Omental fat pad (tissue), 4 donors: ENCODE results near the gene MAGI1. TPM values are rescaled to one million over a fixed set of nuclear protein-coding genes. Genes with fewer than 3 reads are reported as not detected.

Experiments
- ATAC-seq: fragments of 150-250 bp; one replicate; pipeline ENCODE4 v1.9.1; 2016; ENCODE audit warnings: mild to moderate bottlenecking, moderate library complexity; ENCODE audit not compliant: low FRiP score
- DNase-seq: peaks from one replicate; pipeline ENCODE4 v3.0.0-alpha.2; 2019; ENCODE audit warnings: low spot score
- total RNA-seq, 4 donors: library from RNA; depleted of rRNA; stranded (reverse); fragments of >200 nt; gene quantifications; one replicate each; pipeline ENCODE4 v1.1.0, GENCODE V29; 2016
- TF ChIP-seq, protein P1 (sequence below), 3 donors: fragments of 450-650 bp; IDR thresholded peaks; one replicate each; pipeline ENCODE4 v1.5.1; 2016 to 2017; ENCODE audit warnings: antibody characterized with exemption in 3 of 3, mild to moderate bottlenecking in 3 of 3, moderate library complexity in 2 of 3

The MAGI1 gene
- total RNA-seq, 4 donors from 2014 or later: 22.9 to 38.8 (median 34.3) TPM

DNA sequence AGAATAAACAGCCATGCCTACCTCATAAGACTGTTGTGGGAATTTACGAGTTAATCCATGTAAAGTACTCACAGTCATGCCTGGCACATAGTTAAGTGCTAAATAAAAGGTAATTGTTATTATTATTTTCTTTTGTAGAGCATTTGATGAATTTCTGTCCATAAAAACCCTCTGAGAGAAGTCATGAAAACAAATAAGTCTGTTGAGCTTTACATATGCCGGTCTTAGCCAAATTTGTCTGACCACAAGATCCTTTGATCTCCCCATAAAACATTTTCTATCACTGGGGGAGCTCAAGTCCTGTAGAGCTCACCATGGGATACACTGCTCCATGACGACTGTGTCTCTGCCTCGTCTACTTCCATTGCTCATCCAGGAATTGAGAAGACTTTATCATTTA is 114.0 kb downstream of the MAGI1 start:
- TF ChIP-seq, protein P1, sequence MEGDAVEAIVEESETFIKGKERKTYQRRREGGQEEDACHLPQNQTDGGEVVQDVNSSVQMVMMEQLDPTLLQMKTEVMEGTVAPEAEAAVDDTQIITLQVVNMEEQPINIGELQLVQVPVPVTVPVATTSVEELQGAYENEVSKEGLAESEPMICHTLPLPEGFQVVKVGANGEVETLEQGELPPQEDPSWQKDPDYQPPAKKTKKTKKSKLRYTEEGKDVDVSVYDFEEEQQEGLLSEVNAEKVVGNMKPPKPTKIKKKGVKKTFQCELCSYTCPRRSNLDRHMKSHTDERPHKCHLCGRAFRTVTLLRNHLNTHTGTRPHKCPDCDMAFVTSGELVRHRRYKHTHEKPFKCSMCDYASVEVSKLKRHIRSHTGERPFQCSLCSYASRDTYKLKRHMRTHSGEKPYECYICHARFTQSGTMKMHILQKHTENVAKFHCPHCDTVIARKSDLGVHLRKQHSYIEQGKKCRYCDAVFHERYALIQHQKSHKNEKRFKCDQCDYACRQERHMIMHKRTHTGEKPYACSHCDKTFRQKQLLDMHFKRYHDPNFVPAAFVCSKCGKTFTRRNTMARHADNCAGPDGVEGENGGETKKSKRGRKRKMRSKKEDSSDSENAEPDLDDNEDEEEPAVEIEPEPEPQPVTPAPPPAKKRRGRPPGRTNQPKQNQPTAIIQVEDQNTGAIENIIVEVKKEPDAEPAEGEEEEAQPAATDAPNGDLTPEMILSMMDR (IDR thresholded peaks at IDR 0.05): no peak
- DNase-seq: no peak
- no peak for ATAC-seq

DNA sequence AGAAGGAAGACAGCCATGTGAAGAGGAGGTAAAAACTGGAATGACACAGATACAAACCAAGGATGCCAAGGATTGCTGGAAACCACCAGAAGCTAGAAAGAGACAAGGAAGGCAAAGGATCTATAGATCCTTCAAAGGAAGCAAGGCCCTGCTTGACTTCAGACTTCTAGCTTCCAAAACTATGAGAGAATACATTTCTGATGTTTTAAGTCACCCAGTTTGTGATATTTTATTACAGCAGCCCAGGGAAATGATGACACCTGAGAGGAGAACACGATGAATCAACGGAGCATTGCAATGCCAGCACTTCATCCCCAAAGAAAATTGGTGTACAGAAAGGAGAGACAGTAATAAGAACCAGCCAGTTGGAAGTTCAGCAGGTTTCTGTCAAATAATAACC is 116.3 kb downstream of the MAGI1 start:
- TF ChIP-seq, protein P1 (IDR thresholded peaks at IDR 0.05): no peak
- no peak for ATAC-seq
- DNase-seq: no peak

DNA sequence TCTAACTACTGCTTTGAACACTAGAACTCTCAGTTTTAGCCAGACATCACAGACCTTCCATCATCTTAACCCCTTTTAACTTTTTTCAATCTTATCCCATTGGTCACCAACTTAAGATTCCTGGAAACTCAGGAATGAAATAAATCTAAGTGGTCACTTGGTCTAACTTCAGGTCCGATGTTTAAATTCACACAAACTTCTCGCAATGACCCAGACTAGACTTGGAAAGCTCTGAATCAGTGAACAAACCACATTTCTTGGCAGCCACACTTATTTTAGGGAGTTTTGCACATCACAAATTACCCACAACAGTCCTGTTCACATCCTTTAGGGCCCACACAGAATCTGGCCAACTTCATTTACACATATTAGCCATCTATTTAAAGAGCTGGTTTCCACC is 118.9 kb downstream of the MAGI1 start:
- TF ChIP-seq, protein P1 (IDR thresholded peaks at IDR 0.05): no peak
- DNase-seq (no peak), ATAC-seq (no peak)

DNA sequence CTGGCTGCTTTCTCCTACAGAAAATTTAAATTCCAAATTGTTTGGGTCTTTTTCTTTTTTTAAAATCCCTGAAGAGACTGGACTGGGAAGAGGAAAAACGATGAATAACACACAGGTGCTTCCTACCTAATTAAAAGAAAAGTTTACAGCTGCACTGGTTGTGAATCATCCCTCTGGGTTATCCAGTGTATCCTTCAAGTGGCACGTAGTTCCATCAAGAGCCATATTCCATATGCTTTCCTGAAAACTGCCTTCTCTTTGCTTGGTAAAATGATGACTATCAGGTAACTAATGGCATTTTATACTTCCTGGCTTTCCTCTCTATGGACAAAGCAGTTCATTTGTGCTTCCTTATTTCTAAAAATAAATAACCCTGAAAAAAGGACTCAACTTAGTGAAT is 123.2 kb downstream of the MAGI1 start:
- ATAC-seq: no peak
- DNase-seq: no peak
- TF ChIP-seq, protein P1 (IDR thresholded peaks at IDR 0.05): no peak

DNA sequence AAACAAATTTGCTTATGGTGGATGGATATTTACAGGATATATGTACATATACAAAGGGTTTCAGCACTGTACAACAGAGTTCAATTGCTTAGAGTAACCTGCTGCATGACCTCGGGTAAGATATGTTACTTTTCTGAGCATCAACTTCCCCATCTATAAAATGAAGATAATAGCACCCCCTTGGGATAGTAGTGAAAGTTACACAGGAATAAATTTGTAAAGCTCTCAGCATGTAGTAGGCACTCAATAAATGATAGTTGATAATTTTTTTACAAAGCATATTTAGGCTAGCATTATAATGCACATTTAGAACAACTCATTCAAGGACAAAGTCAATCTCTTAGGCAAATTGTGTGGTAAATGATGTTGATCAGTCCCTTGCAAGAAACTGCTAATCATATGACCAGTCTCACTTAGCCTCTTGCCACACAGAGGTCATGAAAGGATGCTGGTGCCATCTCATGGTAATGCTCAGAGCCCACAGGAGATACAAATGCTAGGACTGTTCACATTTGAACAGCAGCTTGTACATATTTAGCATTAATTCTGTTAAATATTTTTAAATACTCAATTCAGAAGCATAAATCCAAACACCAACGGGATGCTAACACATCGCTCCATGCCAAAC is 123.9 kb downstream of the MAGI1 start:
- TF ChIP-seq, protein P1 (IDR thresholded peaks at IDR 0.05): no peak
- no peak for ATAC-seq
- no peak for DNase-seq

DNA sequence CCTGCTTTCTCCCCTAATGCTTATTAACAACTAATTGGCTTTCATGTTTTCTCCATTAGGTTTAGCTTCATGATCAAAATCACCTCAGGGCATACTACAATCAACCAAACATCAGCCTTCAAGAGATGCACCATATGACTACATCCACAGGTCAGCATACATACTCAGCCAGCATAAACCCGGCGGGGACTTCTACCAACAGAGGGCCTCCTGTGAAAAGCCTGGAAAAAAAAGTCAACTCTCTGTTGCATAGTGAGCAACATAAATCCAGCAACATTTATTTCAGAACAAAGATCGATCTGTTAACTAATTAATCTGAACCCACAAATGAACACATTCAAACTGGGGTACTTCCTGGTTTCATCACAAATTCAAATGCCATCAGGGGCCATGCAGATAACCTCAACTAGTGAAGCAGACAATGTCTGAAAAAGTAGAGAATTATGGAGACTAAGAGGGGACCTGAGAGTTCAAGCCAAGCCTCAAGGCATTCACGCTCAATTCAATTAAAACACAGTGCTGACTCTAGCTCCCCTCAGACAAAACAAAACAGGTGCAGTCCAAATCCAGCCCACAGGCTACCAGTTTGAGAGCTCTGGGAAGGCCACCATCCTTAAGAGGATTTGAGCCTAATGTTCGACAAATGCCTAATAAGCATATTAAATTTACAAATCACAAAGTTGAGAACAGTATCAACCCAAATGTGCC is 124.5 kb downstream of the MAGI1 start:
- no peak for DNase-seq
- ATAC-seq: no peak

More for the DNA sequence above, 124.5 kb downstream of the MAGI1 start:
- TF ChIP-seq, protein P1 (IDR thresholded peaks at IDR 0.05): no peak
